Measurements from ENCODE around the gene TMEM273.

TMEM273 gene

GRCh38 chr10:49113741-49114141 lies 74.5 kb downstream of the TMEM273 start:
- Histone ChIP-seq H3K27me3 (replicated peaks; ENCODE audit: control insufficient read depth, insufficient read depth, low read length) (no peaks in the 10 kb centered on the region; the same call in 1 of the 2 replicates), H3K36me3 (ENCODE audit: control insufficient read depth, insufficient read depth, low read length) (no peaks in the 10 kb centered on the region), H3K4me3 (replicated peaks; ENCODE audit: low read depth, low read length) (no peak overlapping the region)
- DNase-seq (ENCODE audit: extremely low read depth, insufficient read length): no peak
- TF ChIP-seq CTCF (IDR thresholded peaks at IDR 0.05; ENCODE audit: insufficient read depth, low read length, poor library complexity, severe bottlenecking): no peak

GRCh38 chr10:49112851-49113250 lies 75.3 kb downstream of the TMEM273 start:
- Histone ChIP-seq H3K4me3 (replicated peaks; ENCODE audit: low read depth, low read length) (no peak overlapping the region), H3K36me3 (ENCODE audit: control insufficient read depth, insufficient read depth, low read length) (no peaks in the 10 kb centered on the region), H3K27me3 (replicated peaks; ENCODE audit: control insufficient read depth, insufficient read depth, low read length) (no peaks in the 10 kb centered on the region; the same call in 1 of the 2 replicates)
- no peak for TF ChIP-seq CTCF (IDR thresholded peaks at IDR 0.05; ENCODE audit: insufficient read depth, low read length, poor library complexity, severe bottlenecking)
- DNase-seq (ENCODE audit: extremely low read depth, insufficient read length): no peak

- no peak for TF ChIP-seq CTCF (IDR thresholded peaks at IDR 0.05; ENCODE audit: insufficient read depth, low read length, poor library complexity, severe bottlenecking)
- no peaks in the 10 kb centered on the region for H3K36me3 ChIP-seq (ENCODE audit: control insufficient read depth, insufficient read depth, low read length)
- no peak overlapping the region for H3K4me3 ChIP-seq (replicated peaks; ENCODE audit: low read depth, low read length)
- no peaks in the 10 kb centered on the region; the same call in 1 of the 2 replicates for H3K27me3 ChIP-seq (replicated peaks; ENCODE audit: control insufficient read depth, insufficient read depth, low read length)
- no peak for DNase-seq (ENCODE audit: extremely low read depth, insufficient read length)
Observed at GRCh38 chr10:49112098-49112497, 76.1 kb downstream of the TMEM273 start.

GRCh38 chr10:49111320-49111698 lies 76.9 kb downstream of the TMEM273 start:
- DNase-seq (ENCODE audit: extremely low read depth, insufficient read length): no peak
- no peak for TF ChIP-seq CTCF (IDR thresholded peaks at IDR 0.05; ENCODE audit: insufficient read depth, low read length, poor library complexity, severe bottlenecking)
- no peak overlapping the region for H3K4me3 ChIP-seq (replicated peaks; ENCODE audit: low read depth, low read length)
- H3K27me3 ChIP-seq (replicated peaks; ENCODE audit: control insufficient read depth, insufficient read depth, low read length): no peaks in the 10 kb centered on the region; the same call in 1 of the 2 replicates
- no peaks in the 10 kb centered on the region for H3K36me3 ChIP-seq (ENCODE audit: control insufficient read depth, insufficient read depth, low read length)

GRCh38 chr10:49110684-49111319 lies 77.4 kb downstream of the TMEM273 start:
- Histone ChIP-seq H3K36me3 (ENCODE audit: control insufficient read depth, insufficient read depth, low read length) (no peaks in the 10 kb centered on the region), H3K27me3 (replicated peaks; ENCODE audit: control insufficient read depth, insufficient read depth, low read length) (no peaks in the 10 kb centered on the region; the same call in 1 of the 2 replicates), H3K4me3 (replicated peaks; ENCODE audit: low read depth, low read length) (no peak overlapping the region)
- no peak for DNase-seq (ENCODE audit: extremely low read depth, insufficient read length)
- TF ChIP-seq CTCF (IDR thresholded peaks at IDR 0.05; ENCODE audit: insufficient read depth, low read length, poor library complexity, severe bottlenecking): no peak
